ENCODE measurements around the gene NLRP4. TPM values are rescaled to one million over a fixed set of nuclear protein-coding genes. Genes with fewer than 3 reads are reported as not detected.

NLRP4 gene
- total RNA-seq, 1 donor from 2014 or later, result not detected

GRCh38 chr19:55882626-55883025 lies 46.3 kb downstream of the NLRP4 start:
- Histone ChIP-seq H3K4me3 (ENCODE audit: low read depth, low read length) (no peak overlapping the region), H3K27me3 (ENCODE audit: control insufficient read depth, insufficient read depth, low read length) (no peaks in the 10 kb centered on the region), H3K36me3 (ENCODE audit: control insufficient read depth, insufficient read depth, low read length) (no peaks in the 10 kb centered on the region)
- no peak for TF ChIP-seq CTCF (IDR thresholded peaks at IDR 0.05; ENCODE audit: insufficient read depth, low read length, poor library complexity, severe bottlenecking)
- no peak for DNase-seq (ENCODE audit: low read depth)

- Histone ChIP-seq H3K36me3 (ENCODE audit: control insufficient read depth, insufficient read depth, low read length) (no peaks in the 10 kb centered on the region), H3K4me3 (ENCODE audit: low read depth, low read length) (no peak overlapping the region), H3K27me3 (ENCODE audit: control insufficient read depth, insufficient read depth, low read length) (no peaks in the 10 kb centered on the region)
- no peak for DNase-seq (ENCODE audit: low read depth)
- TF ChIP-seq CTCF (IDR thresholded peaks at IDR 0.05; ENCODE audit: insufficient read depth, low read length, poor library complexity, severe bottlenecking), result no peak
Observed at GRCh38 chr19:55898911-55899310, 62.6 kb downstream of the NLRP4 start.

- Histone ChIP-seq H3K4me3 (ENCODE audit: low read depth, low read length) (no peak overlapping the region), H3K27me3 (ENCODE audit: control insufficient read depth, insufficient read depth, low read length) (no peaks in the 10 kb centered on the region), H3K36me3 (ENCODE audit: control insufficient read depth, insufficient read depth, low read length) (no peaks in the 10 kb centered on the region)
- DNase-seq (ENCODE audit: low read depth), result no peak
- no peak for TF ChIP-seq CTCF (IDR thresholded peaks at IDR 0.05; ENCODE audit: insufficient read depth, low read length, poor library complexity, severe bottlenecking)
Observed at GRCh38 chr19:55901369-55902079, 65.2 kb downstream of the NLRP4 start.

GRCh38 chr19:55902080-55902751 lies 65.9 kb downstream of the NLRP4 start:
- H3K4me3 ChIP-seq (ENCODE audit: low read depth, low read length), result no peak overlapping the region
- H3K27me3 ChIP-seq (ENCODE audit: control insufficient read depth, insufficient read depth, low read length), result no peaks in the 10 kb centered on the region
- H3K36me3 ChIP-seq (ENCODE audit: control insufficient read depth, insufficient read depth, low read length), result no peaks in the 10 kb centered on the region
- no peak for TF ChIP-seq CTCF (IDR thresholded peaks at IDR 0.05; ENCODE audit: insufficient read depth, low read length, poor library complexity, severe bottlenecking)
- no peak for DNase-seq (ENCODE audit: low read depth)

- Histone ChIP-seq H3K27me3 (ENCODE audit: control insufficient read depth, insufficient read depth, low read length) (no peaks in the 10 kb centered on the region), H3K4me3 (ENCODE audit: low read depth, low read length) (no peak overlapping the region), H3K36me3 (ENCODE audit: control insufficient read depth, insufficient read depth, low read length) (no peaks in the 10 kb centered on the region)
- DNase-seq (ENCODE audit: low read depth), result no peak
- TF ChIP-seq CTCF (IDR thresholded peaks at IDR 0.05; ENCODE audit: insufficient read depth, low read length, poor library complexity, severe bottlenecking), result no peak
Observed at GRCh38 chr19:55907286-55907685, 70.9 kb downstream of the NLRP4 start.

Data from kidney epithelial cell (primary cell).